IPS DF 6.9 (cell line): ENCODE results near the gene METTL27.
"Not testable (repeated sequence)": the region's sequence is repeated elsewhere in the genome, so short reads cannot be mapped to it uniquely, and the experiment has no call there.

Experiments
- DNase-seq: peaks from one replicate; pipeline ENCODE4 v3.0.0-alpha.2; 2013; ENCODE audit warnings: low read depth, low spot score
- H3K27ac ChIP-seq: one replicate; pipeline ENCODE4 v1.5.1; 2013; ENCODE audit warnings: low read length, control low read depth
- H3K27me3 ChIP-seq: 2 replicates; pipeline ENCODE4 v1.6.1; 2013; ENCODE audit warnings: mild to moderate bottlenecking, low read length; ENCODE audit not compliant: control insufficient read depth, insufficient read depth
- H3K36me3 ChIP-seq: 2 replicates; pipeline ENCODE4 v1.6.1; 2013; ENCODE audit warnings: low read length; ENCODE audit not compliant: control insufficient read depth, insufficient read depth
- H3K4me1 ChIP-seq: 2 replicates; pipeline ENCODE4 v1.6.1; 2013; ENCODE audit warnings: low read length; ENCODE audit not compliant: control insufficient read depth, insufficient read depth
- H3K4me3 ChIP-seq: 2 replicates; pipeline ENCODE4 v1.5.1; 2013; ENCODE audit warnings: mild to moderate bottlenecking, low read length
- H3K9me3 ChIP-seq: 2 replicates; pipeline ENCODE4 v1.6.1; 2013; ENCODE audit warnings: low read length, inconsistent platforms; ENCODE audit not compliant: control insufficient read depth, insufficient read depth
- WGBS: extraction: QIAGEN DNeasy Blood & Tissue Kit; methylation state at CpG from one replicate; pipeline ENCODE4 v1.1.7; 2013; ENCODE audit warnings: mixed read lengths, missing lambda C conversion rate; ENCODE audit not compliant: insufficient read length, insufficient coverage; 5-methylcytosine and 5-hydroxymethylcytosine counted together

Gene METTL27

DNA sequence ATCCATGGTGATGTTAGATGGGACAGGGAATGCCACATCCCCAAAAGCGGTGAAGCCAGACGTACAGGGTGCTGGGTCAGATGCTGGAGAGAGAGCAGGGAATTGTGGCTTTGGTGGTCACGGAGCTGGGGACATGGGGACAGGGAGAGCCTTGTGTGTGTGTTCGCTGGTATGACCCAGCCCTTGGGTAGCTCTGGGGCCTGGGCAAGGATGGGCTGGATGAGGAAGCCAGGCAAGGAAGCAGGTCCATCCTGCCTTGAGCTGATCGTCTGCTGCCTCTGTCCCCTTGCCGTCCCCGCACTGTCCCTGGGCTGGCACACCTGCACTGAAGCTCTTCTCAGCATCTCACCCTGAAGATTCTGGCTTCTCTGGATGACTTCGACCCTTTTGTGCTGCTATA lies 26.9 kb downstream of the METTL27 start:
- no peaks in the 10 kb centered on the region for H3K9me3 ChIP-seq
- no peak overlapping the region for H3K4me3 ChIP-seq
- no peak for DNase-seq
- no CpG with 5 or more reads among the region's 8 CpGs for WGBS
- H3K27ac ChIP-seq = no peak overlapping the region
- no peaks in the 10 kb centered on the region for H3K27me3 ChIP-seq
- peaks cover 4% of the 10 kb centered on the region; the same call in 1 of the 2 replicates for H3K4me1 ChIP-seq
- no peaks in the 10 kb centered on the region for H3K36me3 ChIP-seq

DNA sequence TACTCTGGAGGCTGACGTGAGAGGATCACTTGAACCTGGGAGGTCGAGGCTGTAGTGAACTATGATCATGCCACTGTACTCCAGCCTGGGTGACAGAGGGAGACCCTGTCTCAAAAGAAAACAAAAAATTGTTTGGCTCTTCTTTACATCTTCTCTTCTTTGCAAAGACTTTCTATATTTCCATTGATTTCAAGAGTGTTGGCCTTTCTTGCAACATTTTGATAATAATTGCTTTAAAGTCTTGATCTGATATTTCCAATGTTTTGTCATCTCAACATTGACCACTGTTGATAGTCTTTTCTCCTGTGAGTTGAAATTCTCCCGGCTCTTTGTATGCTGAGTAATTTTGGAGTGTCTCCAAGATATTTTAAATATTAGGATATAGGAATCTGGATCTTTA lies 29.3 kb downstream of the METTL27 start:
- no peak for DNase-seq
- Histone ChIP-seq H3K27me3 (no peaks in the 10 kb centered on the region), H3K4me3 (no peak overlapping the region), H3K36me3 (no peaks in the 10 kb centered on the region), H3K27ac (no peak overlapping the region), H3K4me1 (peaks cover 4% of the 10 kb centered on the region), H3K9me3 (no peaks in the 10 kb centered on the region)
- WGBS = no CpG with 5 or more reads among the region's 3 CpGs

DNA sequence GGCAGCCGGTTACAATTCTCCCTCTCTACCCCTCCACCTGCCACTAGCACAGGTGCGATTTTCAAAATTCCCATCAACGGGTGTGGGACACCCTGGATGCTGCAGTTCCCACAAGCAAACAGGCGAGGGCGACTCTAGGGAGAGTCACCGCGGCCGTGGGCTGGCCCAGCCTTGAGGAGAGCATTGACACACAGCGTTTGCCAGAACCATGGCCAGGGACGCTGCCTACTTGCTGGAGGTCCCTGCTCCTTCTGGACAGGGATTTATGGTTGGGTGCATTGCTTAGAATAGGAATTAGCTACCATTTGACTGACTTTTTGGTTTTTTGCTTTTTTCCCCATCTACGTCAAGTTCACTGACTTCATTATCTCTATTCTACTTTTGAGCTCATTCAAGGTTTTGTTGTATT lies 30.6 kb downstream of the METTL27 start:
- no peak overlapping the region for H3K27ac ChIP-seq
- no peak overlapping the region for H3K4me3 ChIP-seq
- WGBS = no CpG with 5 or more reads among the region's 11 CpGs
- H3K9me3 ChIP-seq = no peaks in the 10 kb centered on the region
- H3K36me3 ChIP-seq = no peaks in the 10 kb centered on the region
- no peak for DNase-seq
- no peaks in the 10 kb centered on the region for H3K27me3 ChIP-seq
- peaks cover 4% of the 10 kb centered on the region for H3K4me1 ChIP-seq

DNA sequence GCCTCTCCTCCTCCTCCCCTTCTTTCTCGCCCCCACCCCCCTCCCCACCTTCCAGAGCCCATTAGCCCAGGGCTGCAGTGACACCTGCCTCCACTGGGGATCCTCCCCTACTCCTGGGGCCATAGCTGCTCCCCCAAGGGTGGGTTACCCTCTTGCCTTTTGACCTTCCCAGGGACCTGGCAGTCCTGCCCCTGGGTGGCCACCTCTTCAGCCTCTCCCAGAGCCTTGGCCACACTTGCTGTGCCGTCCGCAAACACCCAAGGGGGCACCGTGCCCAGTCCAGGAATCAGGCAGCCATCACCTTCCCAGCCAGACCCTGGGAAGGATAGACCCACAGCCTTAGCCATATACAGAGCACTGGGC lies 31.3 kb downstream of the METTL27 start:
- no peak overlapping the region for H3K27ac ChIP-seq
- WGBS = no CpG with 5 or more reads among the region's 4 CpGs
- H3K4me1 ChIP-seq = peaks cover 4% of the 10 kb centered on the region
- H3K36me3 ChIP-seq = no peaks in the 10 kb centered on the region
- no peaks in the 10 kb centered on the region for H3K27me3 ChIP-seq
- no peak overlapping the region for H3K4me3 ChIP-seq
- no peak for DNase-seq
- H3K9me3 ChIP-seq = no peaks in the 10 kb centered on the region

DNA sequence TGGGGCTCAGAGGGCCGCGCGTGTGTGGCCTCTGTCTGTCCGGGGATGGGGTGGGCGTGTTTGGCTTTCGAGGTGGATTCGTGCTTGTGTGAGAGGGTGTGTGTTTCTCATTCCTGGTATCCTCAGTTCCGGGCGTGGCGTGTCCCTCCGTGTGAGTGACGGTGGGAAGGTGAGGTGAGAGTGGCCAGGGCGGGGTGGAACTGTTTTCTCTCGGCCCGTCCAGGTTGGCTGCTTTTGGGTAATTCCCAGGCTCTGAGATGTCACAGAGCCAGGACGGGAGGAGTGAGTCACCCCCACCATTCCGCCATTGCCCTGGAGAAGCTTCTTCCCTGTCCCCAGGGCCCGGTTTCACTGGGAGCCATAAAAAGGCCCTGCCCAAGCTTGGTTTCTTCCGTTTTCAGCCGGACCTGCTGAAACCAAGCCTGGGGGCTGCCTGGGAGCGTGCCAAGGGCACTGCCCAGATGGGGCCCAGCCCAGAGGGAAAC lies 32.8 kb downstream of the METTL27 start:
- no peak for DNase-seq

DNA sequence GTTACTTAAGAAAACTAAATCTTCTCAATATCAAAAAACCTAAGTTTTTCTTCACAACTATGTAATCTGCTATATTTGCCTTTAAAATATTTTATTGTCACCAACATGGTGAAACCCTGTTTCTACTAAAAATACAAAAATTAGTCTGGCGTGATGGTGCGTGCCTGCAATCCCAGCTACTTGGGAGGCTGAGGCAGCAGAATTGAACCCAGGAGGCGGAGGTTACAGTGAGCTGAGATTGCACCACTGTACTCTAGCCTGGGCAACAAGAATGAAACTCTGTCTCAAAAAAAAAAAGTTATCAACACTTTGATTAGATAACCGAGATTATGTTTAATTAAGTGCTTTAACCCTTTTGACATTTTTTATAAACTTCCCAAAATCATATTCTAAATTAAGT lies 39.9 kb downstream of the METTL27 start:
- H3K27ac ChIP-seq = no peak overlapping the region
- WGBS = 100% methylated on average over 1 of the region's 4 CpGs
- no peaks in the 10 kb centered on the region for H3K9me3 ChIP-seq
- no peak overlapping the region for H3K4me3 ChIP-seq
- H3K4me1 ChIP-seq = no peaks in the 10 kb centered on the region
- DNase-seq = no peak
- H3K27me3 ChIP-seq = no peaks in the 10 kb centered on the region
- no peaks in the 10 kb centered on the region for H3K36me3 ChIP-seq

More for the DNA sequence above, 32.8 kb downstream of the METTL27 start:
- Histone ChIP-seq H3K4me1 (peaks cover 4% of the 10 kb centered on the region), H3K4me3 (no peak overlapping the region), H3K27me3 (no peaks in the 10 kb centered on the region), H3K36me3 (no peaks in the 10 kb centered on the region), H3K9me3 (no peaks in the 10 kb centered on the region), H3K27ac (no peak overlapping the region)
- no CpG with 5 or more reads among the region's 21 CpGs for WGBS

DNA sequence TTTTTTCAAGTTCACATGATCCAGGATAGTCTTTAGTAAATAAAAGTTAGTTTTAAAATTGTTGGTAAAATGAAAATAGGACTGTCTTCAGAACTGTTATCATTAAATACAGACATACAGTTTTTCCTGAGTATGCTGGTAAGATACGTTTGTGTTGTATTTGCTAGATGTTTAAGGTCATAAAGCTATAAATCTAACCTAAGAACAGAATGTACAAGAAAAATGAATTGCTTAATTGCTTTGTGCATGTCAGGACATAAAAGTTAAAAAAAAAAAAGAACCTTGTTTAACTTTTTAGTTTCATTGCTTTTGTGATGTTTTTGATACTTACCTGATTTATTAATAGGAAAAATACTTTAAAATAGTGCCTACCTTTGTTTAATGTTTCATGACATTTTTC lies 40.7 kb downstream of the METTL27 start:
- no CpG with 5 or more reads among the region's 1 CpG for WGBS
- Histone ChIP-seq H3K27ac (no peak overlapping the region), H3K9me3 (no peaks in the 10 kb centered on the region), H3K4me1 (no peaks in the 10 kb centered on the region), H3K27me3 (no peaks in the 10 kb centered on the region), H3K4me3 (no peak overlapping the region), H3K36me3 (no peaks in the 10 kb centered on the region)
- no peak for DNase-seq

DNA sequence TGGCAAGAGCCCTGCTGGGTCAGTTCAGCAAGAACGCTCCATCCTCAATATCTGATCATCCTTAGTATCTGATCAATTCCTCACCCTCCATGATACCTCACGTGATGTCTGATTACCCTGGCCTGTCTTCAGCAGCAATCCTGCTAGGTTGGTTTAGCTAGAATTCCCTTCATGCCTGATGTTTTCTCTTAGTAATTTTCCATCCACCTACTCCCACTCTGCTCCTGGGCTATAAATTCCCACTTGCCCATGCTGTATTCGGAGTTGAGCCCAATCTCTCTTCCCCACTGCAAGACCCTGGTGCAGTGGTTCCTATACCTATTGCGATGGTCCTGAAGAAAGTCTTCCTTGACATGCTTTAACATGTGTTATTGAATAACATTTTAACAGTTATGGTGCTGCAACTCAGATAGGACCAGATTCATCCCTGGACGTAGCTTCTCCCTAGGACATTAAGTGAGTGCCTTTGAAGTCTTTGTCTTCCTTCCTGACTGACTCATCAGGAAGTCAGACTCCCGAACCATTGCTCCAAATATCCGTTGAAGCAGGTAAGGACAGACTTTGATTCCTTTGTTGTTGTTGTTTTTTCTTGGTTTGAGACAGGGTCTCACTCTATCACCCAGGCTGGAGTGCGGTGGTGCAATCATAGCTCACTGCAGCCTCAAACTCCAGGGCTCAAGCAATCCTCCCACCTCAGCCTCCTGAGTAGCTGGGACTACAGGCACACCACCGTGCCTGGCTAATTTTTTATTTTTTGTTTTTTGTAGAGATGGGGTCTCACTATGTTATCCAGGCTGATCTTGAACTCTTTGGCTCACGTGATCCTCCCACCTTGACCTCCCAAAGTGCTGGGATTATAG lies 42.8 kb downstream of the METTL27 start:
- Histone ChIP-seq H3K4me3 (no peak overlapping the region), H3K4me1 (no peaks in the 10 kb centered on the region), H3K9me3 (no peaks in the 10 kb centered on the region), H3K36me3 (no peaks in the 10 kb centered on the region), H3K27ac (no peak overlapping the region), H3K27me3 (no peaks in the 10 kb centered on the region)
- no CpG with 5 or more reads among the region's 10 CpGs for WGBS
- DNase-seq = no peak

DNA sequence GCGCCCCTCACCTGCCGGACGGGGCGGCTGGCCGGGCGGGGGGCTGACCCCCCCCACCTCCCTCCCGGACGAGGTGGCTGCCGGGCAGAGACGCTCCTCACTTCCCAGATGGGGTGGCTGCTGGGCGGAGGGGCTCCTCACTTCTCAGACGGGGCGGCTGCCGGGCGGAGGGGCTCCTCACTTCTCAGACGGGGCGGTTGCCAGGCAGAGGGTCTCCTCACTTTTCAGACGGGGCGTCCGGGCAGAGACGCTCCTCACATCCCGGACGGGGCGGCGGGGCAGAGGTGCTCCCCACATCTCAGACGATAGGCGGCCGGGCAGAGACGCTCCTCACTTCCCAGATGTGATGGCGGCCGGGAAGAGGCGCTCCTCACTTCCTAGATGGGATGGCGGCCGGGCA lies 45.1 kb downstream of the METTL27 start:
- not testable (repeated sequence) for H3K4me1 ChIP-seq, H3K4me3 ChIP-seq, H3K9me3 ChIP-seq, H3K27ac ChIP-seq, H3K27me3 ChIP-seq, H3K36me3 ChIP-seq, DNase-seq
- WGBS = no CpG with 5 or more reads among the region's 34 CpGs

DNA sequence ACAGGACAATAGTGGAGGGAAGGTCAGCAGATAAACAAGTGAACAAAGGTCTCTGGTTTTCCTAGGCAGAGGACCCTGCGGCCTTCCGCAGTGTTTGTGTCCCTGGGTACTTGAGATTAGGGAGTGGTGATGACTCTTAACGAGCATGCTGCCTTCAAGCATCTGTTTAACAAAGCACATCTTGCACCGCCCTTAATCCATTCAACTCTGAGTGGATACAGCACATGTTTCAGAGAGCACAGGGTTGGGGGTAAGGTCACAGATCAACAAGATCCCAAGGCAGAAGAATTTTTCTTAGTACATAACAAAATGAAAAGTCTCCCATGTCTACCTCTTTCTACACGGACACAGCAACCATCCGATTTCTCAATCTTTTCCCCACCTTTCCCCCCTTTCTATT lies 45.7 kb downstream of the METTL27 start:
- H3K36me3 ChIP-seq, DNase-seq, H3K9me3 ChIP-seq, H3K27me3 ChIP-seq, H3K4me1 ChIP-seq, H3K4me3 ChIP-seq, H3K27ac ChIP-seq: not testable (repeated sequence)
- WGBS = no CpG with 5 or more reads among the region's 6 CpGs

DNA sequence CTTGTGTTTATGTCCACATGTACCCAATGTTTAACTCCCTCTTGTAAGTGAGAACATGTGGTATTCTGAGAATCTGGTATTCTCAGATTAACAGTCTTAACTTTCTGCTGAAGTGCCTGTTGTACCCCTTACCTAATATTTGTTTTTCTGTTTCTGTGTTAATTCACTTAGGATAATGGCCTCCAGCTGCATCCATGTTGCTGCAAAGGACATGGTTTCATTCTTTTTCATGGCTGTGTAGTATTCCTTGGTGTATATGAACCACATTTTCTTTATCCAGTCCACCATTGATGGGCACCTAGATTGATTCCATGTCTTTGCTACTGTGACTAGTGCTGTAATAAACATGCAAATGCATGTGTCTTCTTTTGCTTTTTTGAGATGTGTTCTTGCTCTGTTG lies 47.1 kb downstream of the METTL27 start:
- H3K4me1 ChIP-seq, H3K36me3 ChIP-seq, H3K4me3 ChIP-seq, H3K27ac ChIP-seq, H3K27me3 ChIP-seq, DNase-seq, H3K9me3 ChIP-seq: not testable (repeated sequence)
